COR-L47 (cell line): ENCODE data around the gene CCDC92B.
"Not testable (repeated sequence)": the region's sequence is repeated elsewhere in the genome, so short reads cannot be mapped to it uniquely, and the experiment has no call there.

ENCODE experiments used
- DNase-seq: peaks from one replicate; lab custom pipeline; 2025; lab: John Stamatoyannopoulos, UW

CCDC92B gene

GRCh38 chr17:2703606-2704005, 45.8 kb downstream of the CCDC92B start:
- DNase-seq, result no peak

- no peak for DNase-seq
These were observed 46.3 kb downstream of the CCDC92B start for GRCh38 chr17:2703181-2703580.

GRCh38 chr17:2701996-2702741, 47.3 kb downstream of the CCDC92B start:
- DNase-seq, result no peak

GRCh38 chr17:2701161-2701995, 48.1 kb downstream of the CCDC92B start:
- no peak for DNase-seq

GRCh38 chr17:2700491-2701141, 48.8 kb downstream of the CCDC92B start:
- DNase-seq, result no peak

- no peak for DNase-seq
These were observed 49.4 kb downstream of the CCDC92B start for GRCh38 chr17:2700030-2700490.

GRCh38 chr17:2699216-2699805, 50.1 kb downstream of the CCDC92B start:
- not testable (repeated sequence) for DNase-seq

- DNase-seq, result no peak
These were observed 51.8 kb downstream of the CCDC92B start for GRCh38 chr17:2697611-2698162.

- no peak for DNase-seq
These were observed 53.3 kb downstream of the CCDC92B start for GRCh38 chr17:2695961-2696760.

GRCh38 chr17:2695243-2695960, 54.0 kb downstream of the CCDC92B start:
- DNase-seq, result no peak

GRCh38 chr17:2694381-2695242, 54.8 kb downstream of the CCDC92B start:
- no peak for DNase-seq

GRCh38 chr17:2693561-2694380, 55.7 kb downstream of the CCDC92B start:
- DNase-seq, result no peak

GRCh38 chr17:2692781-2693135, 56.7 kb downstream of the CCDC92B start:
- no peak for DNase-seq

GRCh38 chr17:2691965-2692780, 57.3 kb downstream of the CCDC92B start:
- DNase-seq, result no peak

- no peak for DNase-seq
These were observed 58.2 kb downstream of the CCDC92B start for GRCh38 chr17:2691069-2691871.

GRCh38 chr17:2690165-2691068, 59.0 kb downstream of the CCDC92B start:
- no peak for DNase-seq
